Stimulated activated CD4-positive, alpha-beta T cell treated with anti-CD3 and anti-CD28 coated beads, Interleukin-2, amount 100 ng/mL, for 48 hours (primary cell): ENCODE data around the gene SPCS1.

ENCODE experiments used
- DNase-seq, 2 donors: peaks; one replicate each; pipeline ENCODE4 v3.0.0-alpha.2; 2020

SPCS1 gene

GRCh38 chr3:52733256-52733891 is 27.5 kb downstream of the SPCS1 start:
- DNase-seq, result no peak

GRCh38 chr3:52739730-52740129 is 33.8 kb downstream of the SPCS1 start:
- no peak for DNase-seq

- DNase-seq, result no peak
These were observed 36.6 kb downstream of the SPCS1 start for GRCh38 chr3:52742418-52743041.

GRCh38 chr3:52743152-52743551 is 37.2 kb downstream of the SPCS1 start:
- DNase-seq, result no peak

- no peak for DNase-seq
These were observed 37.8 kb downstream of the SPCS1 start for GRCh38 chr3:52743721-52744120.

- no peak for DNase-seq
These were observed 46.2 kb downstream of the SPCS1 start for GRCh38 chr3:52752045-52752660.

- no peak for DNase-seq
These were observed 48.5 kb downstream of the SPCS1 start for GRCh38 chr3:52754373-52754772.

DNA sequence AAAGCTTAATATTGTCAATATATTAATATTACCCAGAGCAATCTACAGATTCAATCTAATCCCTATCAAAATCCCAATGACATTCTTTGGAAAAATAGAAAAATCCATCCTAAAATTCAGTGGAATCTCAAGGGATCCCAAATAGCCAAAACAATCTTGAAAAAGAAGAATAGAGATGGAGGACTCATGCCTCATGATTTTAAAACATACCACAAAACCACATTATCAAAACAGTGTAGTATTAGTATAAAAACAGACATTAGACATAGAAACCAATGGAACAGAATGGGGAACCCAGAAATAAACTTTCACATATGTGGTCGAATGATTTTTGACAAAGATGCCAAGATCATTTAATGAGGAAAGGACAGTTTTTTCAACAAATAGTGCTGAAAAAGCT is 50.2 kb downstream of the SPCS1 start:
- no peak for DNase-seq
